Neural cell (in vitro differentiated cells): ENCODE data around the gene GJB2. TPM values are rescaled to one million over a fixed set of nuclear protein-coding genes. Genes with fewer than 3 reads are reported as not detected.

Experiments used
- H2AFZ ChIP-seq: fragments of 200-600, 300-800 bp; sonication (generic), shearing (Covaris generic); 2 replicates; pipeline ENCODE4 v1.6.0; 2014; ENCODE audit warnings: low read depth, mild to moderate bottlenecking, antibody characterized with exemption, low read length, moderate library complexity
- H3F3A ChIP-seq: fragments of 200-600 bp; shearing (Covaris generic); 2 replicates; pipeline ENCODE4 v1.6.1; 2016; ENCODE audit warnings: mild to moderate bottlenecking, moderate library complexity, mixed read lengths, antibody characterized with exemption, low read length; ENCODE audit not compliant: insufficient read depth, poor library complexity, severe bottlenecking
- H3K27ac ChIP-seq: fragments of 200-600, 300-800 bp; sonication (generic), shearing (Covaris generic); 2 replicates; pipeline ENCODE4 v1.5.1; 2014; ENCODE audit warnings: mild to moderate bottlenecking, low read length, moderate library complexity
- H3K27me3 ChIP-seq: fragments of 300-800, 200-600 bp; sonication (generic), shearing (Covaris generic); 2 replicates; pipeline ENCODE4 v1.6.0; 2014; ENCODE audit warnings: mild to moderate bottlenecking, low read depth, low read length, moderate library complexity; ENCODE audit not compliant: insufficient read depth
- H3K36me3 ChIP-seq: fragments of 300-800, 200-600 bp; sonication (generic), shearing (Covaris generic); 2 replicates; pipeline ENCODE4 v1.5.1; 2014; ENCODE audit warnings: mild to moderate bottlenecking, antibody characterized with exemption, low read length, moderate library complexity; ENCODE audit not compliant: insufficient read depth
- H3K4me2 ChIP-seq: fragments of 300-800, 200-600 bp; sonication (generic), shearing (Covaris generic); 2 replicates; pipeline ENCODE4 v1.6.0; 2014; ENCODE audit warnings: mild to moderate bottlenecking, low read length
- H3K4me3 ChIP-seq: fragments of 300-800, 200-600 bp; sonication (generic), shearing (Covaris generic); 2 replicates; pipeline ENCODE4 v1.5.1; 2014; ENCODE audit warnings: mild to moderate bottlenecking, low read length, moderate library complexity
- H3K79me2 ChIP-seq: fragments of 200-600 bp; shearing (Covaris generic); replicated peaks from 2 replicates; pipeline ENCODE4 v1.6.0; 2014; ENCODE audit warnings: mild to moderate bottlenecking, low read length, moderate library complexity; ENCODE audit not compliant: insufficient read depth
- H3K9ac ChIP-seq: fragments of 300-800, 200-600 bp; sonication (generic), shearing (Covaris generic); 2 replicates; pipeline ENCODE4 v1.6.1; 2016; ENCODE audit warnings: mild to moderate bottlenecking, low read length, mixed read lengths
- H3K9me2 ChIP-seq: fragments of 200-600 bp; shearing (Covaris generic); 2 replicates; pipeline ENCODE4 v1.6.1; 2016; ENCODE audit warnings: mild to moderate bottlenecking, low read length, mixed read lengths; ENCODE audit not compliant: insufficient read depth
- H3K9me3 ChIP-seq: fragments of 200-600, 300-800 bp; sonication (generic), shearing (Covaris generic); 2 replicates; pipeline ENCODE4 v1.6.1; 2016; ENCODE audit warnings: mild to moderate bottlenecking, mixed run types, low read length, moderate library complexity, mixed read lengths
- H4K20me1 ChIP-seq: fragments of 200-600 bp; shearing (Covaris generic); 2 replicates; pipeline ENCODE4 v1.6.1; 2016; ENCODE audit warnings: mild to moderate bottlenecking, mixed run types; ENCODE audit not compliant: insufficient read depth
- EP300 ChIP-seq: fragments of 450-650 bp; conservative IDR thresholded peaks from 2 replicates; pipeline ENCODE4 v1.6.1; 2014; ENCODE audit warnings: antibody characterized with exemption, mild to moderate bottlenecking, moderate library complexity; ENCODE audit not compliant: poor library complexity, severe bottlenecking
- EZH2 ChIP-seq: fragments of 200-600, 300-800 bp; shearing (Covaris generic), sonication (generic); IDR thresholded peaks from 2 replicates; pipeline ENCODE4 v1.6.1; 2014; ENCODE audit warnings: antibody characterized with exemption, low read length, borderline replicate concordance, mild to moderate bottlenecking; ENCODE audit not compliant: insufficient read depth, poor library complexity, severe bottlenecking
- MXI1 ChIP-seq: fragments of 450-650 bp; conservative IDR thresholded peaks from 2 replicates; pipeline ENCODE4 v1.6.1; 2014; ENCODE audit warnings: antibody characterized with exemption, mild to moderate bottlenecking; ENCODE audit not compliant: poor library complexity, severe bottlenecking
- POLR2AphosphoS5 ChIP-seq: IDR thresholded peaks from 2 replicates; pipeline ENCODE4 v1.6.1; 2012
- RAD21 ChIP-seq: fragments of 450-650 bp; conservative IDR thresholded peaks from 2 replicates; pipeline ENCODE4 v1.6.1; 2014; ENCODE audit warnings: antibody characterized with exemption, mild to moderate bottlenecking, moderate library complexity
- SMC3 ChIP-seq: fragments of 450-650 bp; conservative IDR thresholded peaks from 2 replicates; pipeline ENCODE4 v1.6.1; 2014; ENCODE audit warnings: antibody characterized with exemption, mild to moderate bottlenecking, moderate library complexity; ENCODE audit not compliant: poor library complexity
- TAF1 ChIP-seq: IDR thresholded peaks from 2 replicates; pipeline ENCODE4 v1.6.1; 2012; ENCODE audit warnings: low read depth
- polyA plus RNA-seq: library from polyadenylated mRNA; depleted of rRNA; stranded (reverse); fragments of >200 nt; gene quantifications from 2 replicates; pipeline ENCODE4 v1.2.3, GENCODE V29; 2014
- TF ChIP-seq, protein P1 (sequence below): fragments of 450-650 bp; IDR thresholded peaks from 2 replicates; pipeline ENCODE4 v1.5.1; 2014; ENCODE audit warnings: antibody characterized with exemption, mild to moderate bottlenecking, moderate library complexity; ENCODE audit not compliant: poor library complexity, severe bottlenecking
- TF ChIP-seq, protein P2 (sequence below): IDR thresholded peaks from 2 replicates; pipeline ENCODE4 v1.6.1; 2012; ENCODE audit warnings: borderline replicate concordance

GJB2 gene
- polyA plus RNA-seq, 1 donor from 2014 or later = not detected

GRCh38 chr13:20144141-20144850 lies 48.4 kb downstream of the GJB2 start:
- Histone ChIP-seq H3K36me3 (no peaks in the 10 kb centered on the region), H2AFZ (no peak overlapping the region), H3K9me3 (no peaks in the 10 kb centered on the region), H3K9me2 (no peaks in the 10 kb centered on the region), H3K79me2 (no peaks in the 10 kb centered on the region), H4K20me1 (no peaks in the 10 kb centered on the region), H3K27me3 (no peaks in the 10 kb centered on the region), H3K4me2 (no peak overlapping the region), H3K4me3 (no peak overlapping the region), H3K9ac (no peak overlapping the region), H3F3A (no peaks in the 10 kb centered on the region), H3K27ac (no peak overlapping the region)
- TF ChIP-seq RAD21 (no peak), TAF1 (no peak), POLR2AphosphoS5 (no peak), MXI1 (no peak), SMC3 (no peak), EZH2 (no peak), EP300 (no peak)
- TF ChIP-seq, protein P1, sequence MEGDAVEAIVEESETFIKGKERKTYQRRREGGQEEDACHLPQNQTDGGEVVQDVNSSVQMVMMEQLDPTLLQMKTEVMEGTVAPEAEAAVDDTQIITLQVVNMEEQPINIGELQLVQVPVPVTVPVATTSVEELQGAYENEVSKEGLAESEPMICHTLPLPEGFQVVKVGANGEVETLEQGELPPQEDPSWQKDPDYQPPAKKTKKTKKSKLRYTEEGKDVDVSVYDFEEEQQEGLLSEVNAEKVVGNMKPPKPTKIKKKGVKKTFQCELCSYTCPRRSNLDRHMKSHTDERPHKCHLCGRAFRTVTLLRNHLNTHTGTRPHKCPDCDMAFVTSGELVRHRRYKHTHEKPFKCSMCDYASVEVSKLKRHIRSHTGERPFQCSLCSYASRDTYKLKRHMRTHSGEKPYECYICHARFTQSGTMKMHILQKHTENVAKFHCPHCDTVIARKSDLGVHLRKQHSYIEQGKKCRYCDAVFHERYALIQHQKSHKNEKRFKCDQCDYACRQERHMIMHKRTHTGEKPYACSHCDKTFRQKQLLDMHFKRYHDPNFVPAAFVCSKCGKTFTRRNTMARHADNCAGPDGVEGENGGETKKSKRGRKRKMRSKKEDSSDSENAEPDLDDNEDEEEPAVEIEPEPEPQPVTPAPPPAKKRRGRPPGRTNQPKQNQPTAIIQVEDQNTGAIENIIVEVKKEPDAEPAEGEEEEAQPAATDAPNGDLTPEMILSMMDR = no peak
- TF ChIP-seq, protein P2, sequence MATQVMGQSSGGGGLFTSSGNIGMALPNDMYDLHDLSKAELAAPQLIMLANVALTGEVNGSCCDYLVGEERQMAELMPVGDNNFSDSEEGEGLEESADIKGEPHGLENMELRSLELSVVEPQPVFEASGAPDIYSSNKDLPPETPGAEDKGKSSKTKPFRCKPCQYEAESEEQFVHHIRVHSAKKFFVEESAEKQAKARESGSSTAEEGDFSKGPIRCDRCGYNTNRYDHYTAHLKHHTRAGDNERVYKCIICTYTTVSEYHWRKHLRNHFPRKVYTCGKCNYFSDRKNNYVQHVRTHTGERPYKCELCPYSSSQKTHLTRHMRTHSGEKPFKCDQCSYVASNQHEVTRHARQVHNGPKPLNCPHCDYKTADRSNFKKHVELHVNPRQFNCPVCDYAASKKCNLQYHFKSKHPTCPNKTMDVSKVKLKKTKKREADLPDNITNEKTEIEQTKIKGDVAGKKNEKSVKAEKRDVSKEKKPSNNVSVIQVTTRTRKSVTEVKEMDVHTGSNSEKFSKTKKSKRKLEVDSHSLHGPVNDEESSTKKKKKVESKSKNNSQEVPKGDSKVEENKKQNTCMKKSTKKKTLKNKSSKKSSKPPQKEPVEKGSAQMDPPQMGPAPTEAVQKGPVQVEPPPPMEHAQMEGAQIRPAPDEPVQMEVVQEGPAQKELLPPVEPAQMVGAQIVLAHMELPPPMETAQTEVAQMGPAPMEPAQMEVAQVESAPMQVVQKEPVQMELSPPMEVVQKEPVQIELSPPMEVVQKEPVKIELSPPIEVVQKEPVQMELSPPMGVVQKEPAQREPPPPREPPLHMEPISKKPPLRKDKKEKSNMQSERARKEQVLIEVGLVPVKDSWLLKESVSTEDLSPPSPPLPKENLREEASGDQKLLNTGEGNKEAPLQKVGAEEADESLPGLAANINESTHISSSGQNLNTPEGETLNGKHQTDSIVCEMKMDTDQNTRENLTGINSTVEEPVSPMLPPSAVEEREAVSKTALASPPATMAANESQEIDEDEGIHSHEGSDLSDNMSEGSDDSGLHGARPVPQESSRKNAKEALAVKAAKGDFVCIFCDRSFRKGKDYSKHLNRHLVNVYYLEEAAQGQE = no peak

GRCh38 chr13:20142927-20143480 lies 49.7 kb downstream of the GJB2 start:
- TF ChIP-seq RAD21 (no peak), MXI1 (no peak), EZH2 (no peak), SMC3 (no peak), EP300 (no peak), TAF1 (no peak), POLR2AphosphoS5 (no peak)
- TF ChIP-seq, protein P2 = no peak
- TF ChIP-seq, protein P1 = no peak
- H3K9me3 ChIP-seq = no peaks in the 10 kb centered on the region
- H2AFZ ChIP-seq = no peak overlapping the region
- H3K79me2 ChIP-seq = no peaks in the 10 kb centered on the region
- no peaks in the 10 kb centered on the region for H3K9me2 ChIP-seq
- no peaks in the 10 kb centered on the region for H3K27me3 ChIP-seq
- H3K4me2 ChIP-seq = no peak overlapping the region
- H3K4me3 ChIP-seq = no peak overlapping the region
- H3F3A ChIP-seq = no peaks in the 10 kb centered on the region
- no peaks in the 10 kb centered on the region for H4K20me1 ChIP-seq
- H3K9ac ChIP-seq = no peak overlapping the region
- H3K36me3 ChIP-seq = no peaks in the 10 kb centered on the region
- no peak overlapping the region for H3K27ac ChIP-seq
